GM12891 (cell line): ENCODE data around the gene RGS5.

Experiments
- DNase-seq: peaks from one replicate; pipeline ENCODE4 v3.0.0; 2011; ENCODE audit warnings: low spot score; ENCODE audit not compliant: insufficient read length
- FAIRE-seq: peaks from 2 replicates; lab custom pipeline; 2011; peaks lifted over from hg19 to GRCh38; lab: Jason Lieb, UNC
- PAX5 ChIP-seq: IDR thresholded peaks from 2 replicates; pipeline ENCODE4 v1.6.1; 2011; ENCODE audit warnings: low read length, moderate library complexity, mild to moderate bottlenecking; ENCODE audit not compliant: insufficient read depth, severe bottlenecking
- POLR2A ChIP-seq: IDR thresholded peaks from 2 replicates; pipeline ENCODE4 v1.6.1; 2011; ENCODE audit warnings: low read depth, low read length, control low read depth
- POLR2AphosphoS5 ChIP-seq: IDR thresholded peaks from 2 replicates; pipeline ENCODE4 v1.6.1; 2011; ENCODE audit warnings: low read depth, low read length, control low read depth
- POU2F2 ChIP-seq: IDR thresholded peaks from 2 replicates; pipeline ENCODE4 v1.6.1; 2011; ENCODE audit warnings: low read depth, mild to moderate bottlenecking, control low read depth, low read length, moderate library complexity
- SPI1 ChIP-seq: IDR thresholded peaks from 2 replicates; pipeline ENCODE4 v1.6.1; 2011; ENCODE audit warnings: low read depth, low read length, control low read depth
- TAF1 ChIP-seq: IDR thresholded peaks from 2 replicates; pipeline ENCODE4 v1.6.1; 2011; ENCODE audit warnings: low read depth, low read length, control low read depth

Gene RGS5

GRCh38 chr1:163148911-163149310 lies 53.8 kb downstream of the RGS5 start:
- DNase-seq (no peak), FAIRE-seq (no peak)
- TF ChIP-seq TAF1: no peak
- no peak for TF ChIP-seq POLR2AphosphoS5
- TF ChIP-seq PAX5: no peak

DNA sequence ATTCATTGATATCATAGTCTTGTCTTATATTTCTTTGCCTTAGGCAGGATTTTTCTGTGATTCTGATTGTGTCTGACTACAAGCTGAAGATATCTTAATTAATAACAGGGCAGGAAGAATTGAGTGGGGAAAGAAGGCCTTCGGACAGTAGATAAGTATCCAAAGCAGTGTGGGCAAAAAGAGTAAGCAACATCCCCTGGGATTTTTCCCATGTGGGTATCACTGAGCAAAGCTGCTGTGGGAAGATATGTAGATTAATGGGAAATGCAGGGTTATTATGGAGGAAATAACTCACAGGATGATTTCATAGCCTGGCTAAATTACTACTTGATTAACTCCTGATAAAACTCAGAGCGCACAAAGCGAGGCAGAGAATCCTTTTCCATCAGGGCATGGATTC lies 55.7 kb downstream of the RGS5 start:
- TF ChIP-seq SPI1: no peak
- TF ChIP-seq POLR2AphosphoS5: no peak
- no peak for TF ChIP-seq POLR2A
- no peak for TF ChIP-seq POU2F2
- no peak for TF ChIP-seq PAX5
- no peak for TF ChIP-seq TAF1
- FAIRE-seq (no peak), DNase-seq (no peak)

DNA sequence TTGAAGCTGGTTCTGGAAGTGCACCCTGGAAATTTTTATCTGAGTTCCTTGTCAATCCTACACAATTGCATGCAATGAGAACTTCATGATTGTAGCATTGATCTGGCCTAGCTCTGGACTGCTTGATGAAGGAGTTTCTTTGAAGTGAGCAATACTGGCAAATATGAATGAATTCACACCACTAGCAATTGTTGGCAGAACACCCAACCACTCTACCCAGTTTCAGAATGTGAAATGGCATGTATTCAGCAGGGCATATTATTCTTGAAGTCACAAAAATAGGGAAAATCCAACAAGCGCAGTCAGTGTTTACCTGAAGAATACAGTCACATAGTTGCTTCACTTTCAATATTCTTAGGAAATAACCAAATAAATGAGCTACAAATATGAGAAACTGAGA lies 57.3 kb downstream of the RGS5 start:
- no peak for TF ChIP-seq POLR2A
- no peak for TF ChIP-seq TAF1
- TF ChIP-seq POLR2AphosphoS5: no peak
- no peak for TF ChIP-seq SPI1
- TF ChIP-seq POU2F2: no peak
- FAIRE-seq: no peak
- no peak for DNase-seq

- DNase-seq (no peak), FAIRE-seq (no peak)
- TF ChIP-seq TAF1 (no peak), POU2F2 (no peak), SPI1 (no peak), PAX5 (no peak), POLR2AphosphoS5 (no peak), POLR2A (no peak)
These were observed 58.3 kb downstream of the RGS5 start for GRCh38 chr1:163144418-163144817.

GRCh38 chr1:163142152-163142551 lies 60.6 kb downstream of the RGS5 start:
- FAIRE-seq (no peak), DNase-seq (no peak)
- TF ChIP-seq POLR2AphosphoS5: no peak

DNA sequence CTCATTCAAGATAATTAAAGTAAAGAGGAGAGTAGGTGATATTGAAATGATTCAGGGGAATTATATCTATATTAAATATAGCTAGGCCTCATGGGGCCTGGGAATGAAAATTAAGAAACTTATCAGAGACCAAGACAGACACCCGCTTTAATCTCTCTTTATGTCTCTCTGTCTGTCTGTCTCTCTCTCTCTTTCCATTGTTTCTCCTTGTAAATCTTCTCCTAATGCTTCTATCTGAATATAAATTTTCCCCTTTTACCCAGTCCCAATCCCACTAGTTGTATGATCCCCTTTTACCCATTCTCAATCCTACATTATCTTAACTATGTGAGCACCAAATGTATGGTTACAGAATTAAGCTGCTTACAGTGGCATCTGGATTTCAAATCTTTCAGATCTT lies 61.2 kb downstream of the RGS5 start:
- TF ChIP-seq POLR2A: no peak
- TF ChIP-seq TAF1: no peak
- no peak for TF ChIP-seq SPI1
- no peak for TF ChIP-seq POU2F2
- TF ChIP-seq POLR2AphosphoS5: no peak
- no peak for TF ChIP-seq PAX5
- no peak for FAIRE-seq
- DNase-seq: no peak

- DNase-seq: no peak
- TF ChIP-seq PAX5 (no peak), TAF1 (no peak), POLR2AphosphoS5 (no peak), POU2F2 (no peak), SPI1 (no peak), POLR2A (no peak)
- FAIRE-seq: no peak
These were observed 65.0 kb downstream of the RGS5 start for GRCh38 chr1:163137556-163138265.

DNA sequence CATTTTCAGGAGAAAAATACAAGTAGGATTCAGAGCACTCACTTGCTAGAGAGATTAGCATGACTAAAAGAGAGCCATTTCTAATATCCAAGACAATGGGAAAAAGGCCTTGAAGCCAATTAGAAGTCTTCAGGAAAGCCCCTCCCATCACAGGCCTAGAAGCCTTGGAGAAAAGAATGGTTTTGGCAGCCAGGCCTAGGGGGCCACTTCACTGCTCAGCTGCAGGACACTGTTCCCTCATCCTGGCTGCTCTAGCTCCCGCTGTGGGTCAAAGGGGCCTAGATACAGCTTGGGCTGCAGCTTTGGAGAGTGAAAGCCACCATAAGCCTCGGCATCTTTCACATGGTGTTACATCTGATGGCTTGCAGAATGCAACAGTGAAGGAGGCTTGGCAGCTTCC lies 70.7 kb downstream of the RGS5 start:
- no peak for DNase-seq
- no peak for FAIRE-seq
- TF ChIP-seq TAF1 (no peak), POLR2AphosphoS5 (no peak), SPI1 (no peak), POLR2A (no peak), POU2F2 (no peak), PAX5 (no peak)

GRCh38 chr1:163130225-163130856 lies 72.4 kb downstream of the RGS5 start:
- no peak for FAIRE-seq
- DNase-seq: no peak
- no peak for TF ChIP-seq POU2F2
- no peak for TF ChIP-seq TAF1
- no peak for TF ChIP-seq POLR2AphosphoS5
- no peak for TF ChIP-seq POLR2A
- TF ChIP-seq SPI1: no peak
- TF ChIP-seq PAX5: no peak

GRCh38 chr1:163128282-163128681 lies 74.4 kb downstream of the RGS5 start:
- TF ChIP-seq POU2F2: no peak
- TF ChIP-seq POLR2AphosphoS5: no peak
- no peak for DNase-seq
- FAIRE-seq: no peak
